ENCODE measurements around the gene PNPT1. TPM values are rescaled to one million over a fixed set of nuclear protein-coding genes. Genes with fewer than 3 reads are reported as not detected.

Gene PNPT1
- total and polyA plus RNA-seq, 9 of the 15 experiments (the other 6 are each of a cell fraction or from before 2014, with no cell fraction given) = 46.5 to 104 (median 62.7) TPM

DNA sequence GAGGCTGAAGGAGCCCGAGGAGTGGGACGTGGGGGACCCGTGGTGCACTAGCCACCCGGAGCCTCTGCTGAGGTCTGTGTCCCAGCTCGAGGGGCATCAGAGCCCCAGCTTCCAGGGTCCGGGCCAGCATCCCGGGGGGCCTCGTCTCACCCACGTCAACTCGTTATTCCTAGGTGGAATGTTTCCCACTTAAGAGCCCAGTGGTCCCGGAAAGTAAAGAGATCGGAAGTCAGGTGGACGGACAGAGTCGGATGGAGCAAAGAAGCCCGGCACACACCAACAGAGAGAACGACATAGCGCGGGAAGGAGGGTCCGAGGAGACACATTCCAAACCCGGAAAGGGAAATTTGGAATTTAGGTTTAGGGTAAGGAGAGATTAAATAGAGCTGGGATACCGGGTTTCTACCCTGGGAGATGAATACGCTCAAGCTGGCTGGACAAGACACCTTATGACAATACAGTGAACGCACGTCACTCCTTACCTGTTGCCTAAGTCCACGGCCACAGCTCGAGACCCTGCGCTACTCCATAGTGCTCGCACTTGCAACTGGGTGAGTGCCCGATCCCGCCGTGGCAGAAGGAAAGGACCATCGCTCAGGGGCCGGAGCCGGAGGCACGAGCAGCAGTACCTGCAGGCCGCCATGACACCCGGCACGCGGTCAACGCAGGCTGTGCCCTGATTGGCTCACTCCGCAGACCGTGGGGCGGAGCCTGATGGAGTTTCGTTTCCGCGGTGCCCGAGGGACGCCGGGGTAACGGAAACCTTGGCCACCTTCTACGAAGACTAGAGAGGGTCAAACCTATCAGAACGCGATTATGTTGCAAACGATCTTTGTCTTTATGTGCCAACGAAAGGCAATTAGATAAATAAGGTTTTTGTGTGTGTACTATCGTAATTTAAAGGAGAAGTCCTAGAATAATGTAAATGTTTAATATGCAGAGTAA is at the start of gene PNPT1 (continued):
- TF ChIP-seq, protein P1, sequence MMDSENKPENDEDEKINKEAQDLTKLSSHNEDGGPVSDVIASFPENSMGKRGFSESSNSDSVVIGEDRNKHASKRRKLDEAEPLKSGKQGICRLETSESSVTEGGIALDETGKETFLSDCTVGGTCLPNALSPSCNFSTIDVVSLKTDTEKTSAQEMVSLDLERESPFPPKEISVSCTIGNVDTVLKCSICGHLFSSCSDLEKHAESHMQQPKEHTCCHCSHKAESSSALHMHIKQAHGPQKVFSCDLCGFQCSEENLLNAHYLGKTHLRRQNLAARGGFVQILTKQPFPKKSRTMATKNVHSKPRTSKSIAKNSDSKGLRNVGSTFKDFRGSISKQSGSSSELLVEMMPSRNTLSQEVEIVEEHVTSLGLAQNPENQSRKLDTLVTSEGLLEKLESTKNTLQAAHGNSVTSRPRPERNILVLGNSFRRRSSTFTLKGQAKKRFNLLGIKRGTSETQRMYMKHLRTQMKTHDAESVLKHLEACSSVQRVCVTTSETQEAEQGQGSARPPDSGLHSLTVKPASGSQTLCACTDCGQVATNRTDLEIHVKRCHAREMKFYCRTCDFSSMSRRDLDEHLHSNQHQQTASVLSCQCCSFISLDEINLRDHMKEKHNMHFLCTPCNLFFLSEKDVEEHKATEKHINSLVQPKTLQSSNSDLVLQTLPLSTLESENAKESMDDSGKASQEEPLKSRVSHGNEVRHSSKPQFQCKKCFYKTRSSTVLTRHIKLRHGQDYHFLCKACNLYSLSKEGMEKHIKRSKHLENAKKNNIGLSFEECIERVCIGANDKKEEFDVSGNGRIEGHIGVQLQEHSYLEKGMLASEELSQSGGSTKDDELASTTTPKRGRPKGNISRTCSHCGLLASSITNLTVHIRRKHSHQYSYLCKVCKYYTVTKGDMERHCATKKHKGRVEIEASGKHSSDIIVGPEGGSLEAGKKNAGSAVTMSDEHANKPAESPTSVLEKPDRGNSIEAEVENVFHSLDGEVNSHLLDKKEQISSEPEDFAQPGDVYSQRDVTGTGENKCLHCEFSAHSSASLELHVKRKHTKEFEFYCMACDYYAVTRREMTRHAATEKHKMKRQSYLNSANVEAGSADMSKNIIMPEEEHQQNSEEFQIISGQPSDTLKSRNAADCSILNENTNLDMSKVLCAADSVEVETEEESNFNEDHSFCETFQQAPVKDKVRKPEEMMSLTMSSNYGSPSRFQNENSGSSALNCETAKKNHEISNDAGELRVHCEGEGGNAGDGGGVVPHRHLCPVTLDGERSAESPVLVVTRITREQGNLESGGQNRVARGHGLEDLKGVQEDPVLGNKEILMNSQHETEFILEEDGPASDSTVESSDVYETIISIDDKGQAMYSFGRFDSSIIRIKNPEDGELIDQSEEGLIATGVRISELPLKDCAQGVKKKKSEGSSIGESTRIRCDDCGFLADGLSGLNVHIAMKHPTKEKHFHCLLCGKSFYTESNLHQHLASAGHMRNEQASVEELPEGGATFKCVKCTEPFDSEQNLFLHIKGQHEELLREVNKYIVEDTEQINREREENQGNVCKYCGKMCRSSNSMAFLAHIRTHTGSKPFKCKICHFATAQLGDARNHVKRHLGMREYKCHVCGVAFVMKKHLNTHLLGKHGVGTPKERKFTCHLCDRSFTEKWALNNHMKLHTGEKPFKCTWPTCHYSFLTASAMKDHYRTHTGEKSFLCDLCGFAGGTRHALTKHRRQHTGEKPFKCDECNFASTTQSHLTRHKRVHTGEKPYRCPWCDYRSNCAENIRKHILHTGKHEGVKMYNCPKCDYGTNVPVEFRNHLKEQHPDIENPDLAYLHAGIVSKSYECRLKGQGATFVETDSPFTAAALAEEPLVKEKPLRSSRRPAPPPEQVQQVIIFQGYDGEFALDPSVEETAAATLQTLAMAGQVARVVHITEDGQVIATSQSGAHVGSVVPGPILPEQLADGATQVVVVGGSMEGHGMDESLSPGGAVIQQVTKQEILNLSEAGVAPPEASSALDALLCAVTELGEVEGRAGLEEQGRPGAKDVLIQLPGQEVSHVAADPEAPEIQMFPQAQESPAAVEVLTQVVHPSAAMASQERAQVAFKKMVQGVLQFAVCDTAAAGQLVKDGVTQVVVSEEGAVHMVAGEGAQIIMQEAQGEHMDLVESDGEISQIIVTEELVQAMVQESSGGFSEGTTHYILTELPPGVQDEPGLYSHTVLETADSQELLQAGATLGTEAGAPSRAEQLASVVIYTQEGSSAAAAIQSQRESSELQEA (IDR thresholded peaks at IDR 0.05; ENCODE audit: low read depth) = peak; percentile 97
- no peak for TF ChIP-seq SMAD3 (CRISPR knock-in tag; conservative IDR thresholded peaks at IDR 0.05)
- TF ChIP-seq, protein P2, sequence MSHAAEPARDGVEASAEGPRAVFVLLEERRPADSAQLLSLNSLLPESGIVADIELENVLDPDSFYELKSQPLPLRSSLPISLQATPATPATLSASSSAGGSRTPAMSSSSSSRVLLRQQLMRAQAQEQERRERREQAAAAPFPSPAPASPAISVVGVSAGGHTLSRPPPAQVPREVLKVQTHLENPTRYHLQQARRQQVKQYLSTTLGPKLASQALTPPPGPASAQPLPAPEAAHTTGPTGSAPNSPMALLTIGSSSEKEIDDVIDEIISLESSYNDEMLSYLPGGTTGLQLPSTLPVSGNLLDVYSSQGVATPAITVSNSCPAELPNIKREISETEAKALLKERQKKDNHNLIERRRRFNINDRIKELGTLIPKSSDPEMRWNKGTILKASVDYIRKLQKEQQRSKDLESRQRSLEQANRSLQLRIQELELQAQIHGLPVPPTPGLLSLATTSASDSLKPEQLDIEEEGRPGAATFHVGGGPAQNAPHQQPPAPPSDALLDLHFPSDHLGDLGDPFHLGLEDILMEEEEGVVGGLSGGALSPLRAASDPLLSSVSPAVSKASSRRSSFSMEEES (CRISPR knock-in tag; IDR thresholded peaks at IDR 0.05) = no peak
- TF ChIP-seq BACH1 (tag; IDR thresholded peaks at IDR 0.05) = no peak
- TF ChIP-seq, protein P3, sequence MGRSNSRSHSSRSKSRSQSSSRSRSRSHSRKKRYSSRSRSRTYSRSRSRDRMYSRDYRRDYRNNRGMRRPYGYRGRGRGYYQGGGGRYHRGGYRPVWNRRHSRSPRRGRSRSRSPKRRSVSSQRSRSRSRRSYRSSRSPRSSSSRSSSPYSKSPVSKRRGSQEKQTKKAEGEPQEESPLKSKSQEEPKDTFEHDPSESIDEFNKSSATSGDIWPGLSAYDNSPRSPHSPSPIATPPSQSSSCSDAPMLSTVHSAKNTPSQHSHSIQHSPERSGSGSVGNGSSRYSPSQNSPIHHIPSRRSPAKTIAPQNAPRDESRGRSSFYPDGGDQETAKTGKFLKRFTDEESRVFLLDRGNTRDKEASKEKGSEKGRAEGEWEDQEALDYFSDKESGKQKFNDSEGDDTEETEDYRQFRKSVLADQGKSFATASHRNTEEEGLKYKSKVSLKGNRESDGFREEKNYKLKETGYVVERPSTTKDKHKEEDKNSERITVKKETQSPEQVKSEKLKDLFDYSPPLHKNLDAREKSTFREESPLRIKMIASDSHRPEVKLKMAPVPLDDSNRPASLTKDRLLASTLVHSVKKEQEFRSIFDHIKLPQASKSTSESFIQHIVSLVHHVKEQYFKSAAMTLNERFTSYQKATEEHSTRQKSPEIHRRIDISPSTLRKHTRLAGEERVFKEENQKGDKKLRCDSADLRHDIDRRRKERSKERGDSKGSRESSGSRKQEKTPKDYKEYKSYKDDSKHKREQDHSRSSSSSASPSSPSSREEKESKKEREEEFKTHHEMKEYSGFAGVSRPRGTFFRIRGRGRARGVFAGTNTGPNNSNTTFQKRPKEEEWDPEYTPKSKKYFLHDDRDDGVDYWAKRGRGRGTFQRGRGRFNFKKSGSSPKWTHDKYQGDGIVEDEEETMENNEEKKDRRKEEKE (IDR thresholded peaks at IDR 0.05; ENCODE audit: borderline replicate concordance in 1 of 2, control insufficient read depth in 1 of 2, low read depth in 2 of 2, low read length in 1 of 2) = no peak
- no peak for TF ChIP-seq ZC3H8 (IDR thresholded peaks at IDR 0.05)
- TF ChIP-seq BRD9 (IDR thresholded peaks at IDR 0.05; ENCODE audit: low read depth, partially characterized antibody) = peak; percentile 52
- TF ChIP-seq, protein P4, sequence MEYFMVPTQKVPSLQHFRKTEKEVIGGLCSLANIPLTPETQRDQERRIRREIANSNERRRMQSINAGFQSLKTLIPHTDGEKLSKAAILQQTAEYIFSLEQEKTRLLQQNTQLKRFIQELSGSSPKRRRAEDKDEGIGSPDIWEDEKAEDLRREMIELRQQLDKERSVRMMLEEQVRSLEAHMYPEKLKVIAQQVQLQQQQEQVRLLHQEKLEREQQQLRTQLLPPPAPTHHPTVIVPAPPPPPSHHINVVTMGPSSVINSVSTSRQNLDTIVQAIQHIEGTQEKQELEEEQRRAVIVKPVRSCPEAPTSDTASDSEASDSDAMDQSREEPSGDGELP (CRISPR knock-in tag; IDR thresholded peaks at IDR 0.05; ENCODE audit: borderline replicate concordance) = peak; percentile 75; the same call in 1 of the 2 replicates
- peak; percentile 69; the same call in 1 of the 2 replicates for TF ChIP-seq CBX1 (IDR thresholded peaks at IDR 0.05; ENCODE audit: low read depth)
- no peak for TF ChIP-seq ARID1B (IDR thresholded peaks at IDR 0.05)
- TF ChIP-seq ILK (tag; IDR thresholded peaks at IDR 0.05; ENCODE audit: borderline replicate concordance, low read depth) = no peak

All from K562 (cell line).